Stimulated activated naive CD8-positive, alpha-beta T cell treated with anti-CD3 and anti-CD28 coated beads, Interleukin-15, Interleukin-2, amounts not matched to agents 100 U/mL and 50 U/mL, for 24 hours (primary cell): Measurements from ENCODE around the gene TSSC4.

Experiments used
- ATAC-seq: fragments of 150-1000 bp; cut with Tn5 transposase; one replicate; pipeline ENCODE4 v1.10.0; 2021
- DNase-seq: peaks from one replicate; pipeline ENCODE4 v3.0.0; 2021

TSSC4 gene

GRCh38 chr11:2386591-2386990 lies 14.0 kb upstream of the TSSC4 start:
- DNase-seq (no peak), ATAC-seq (no peak)

- ATAC-seq: peak; percentile 31
- no peak for DNase-seq
Measured at GRCh38 chr11:2387266-2387987, 13.1 kb upstream of the TSSC4 start.

- DNase-seq (no peak), ATAC-seq (no peak)
Measured at GRCh38 chr11:2388431-2389376, 11.8 kb upstream of the TSSC4 start.

GRCh38 chr11:2389377-2390026 lies 11.0 kb upstream of the TSSC4 start:
- ATAC-seq: no peak

GRCh38 chr11:2390091-2390724 lies 10.3 kb upstream of the TSSC4 start:
- ATAC-seq (no peak), DNase-seq (no peak)

More at GRCh38 chr11:2389377-2390026, 11.0 kb upstream of the TSSC4 start:
- DNase-seq: no peak

- no peak for ATAC-seq
- DNase-seq: no peak
Measured at GRCh38 chr11:2390725-2391151, 9.8 kb upstream of the TSSC4 start.

GRCh38 chr11:2391181-2391975 lies 9.2 kb upstream of the TSSC4 start:
- ATAC-seq (no peak), DNase-seq (no peak)

- no peak for ATAC-seq
- DNase-seq: no peak
Measured at GRCh38 chr11:2392241-2392959, 8.2 kb upstream of the TSSC4 start.

- DNase-seq: no peak
- no peak for ATAC-seq
Measured at GRCh38 chr11:2393111-2393868, 7.3 kb upstream of the TSSC4 start.

GRCh38 chr11:2393941-2394817 lies 6.4 kb upstream of the TSSC4 start:
- DNase-seq: no peak
- ATAC-seq: no peak

- no peak for ATAC-seq
- DNase-seq: no peak
Measured at GRCh38 chr11:2394818-2395105, 5.8 kb upstream of the TSSC4 start.

- DNase-seq (no peak), ATAC-seq (no peak)
Measured at GRCh38 chr11:2395211-2395730, 5.3 kb upstream of the TSSC4 start.

GRCh38 chr11:2395856-2396255 lies 4.7 kb upstream of the TSSC4 start:
- ATAC-seq (no peak), DNase-seq (no peak)

- DNase-seq: no peak
- no peak for ATAC-seq
Measured at GRCh38 chr11:2396471-2396870, 4.1 kb upstream of the TSSC4 start.

GRCh38 chr11:2397005-2397404 lies 3.5 kb upstream of the TSSC4 start:
- DNase-seq (no peak), ATAC-seq (no peak)

- ATAC-seq (no peak), DNase-seq (no peak)
Measured at GRCh38 chr11:2398664-2399355, 1.7 kb upstream of the TSSC4 start.

- DNase-seq: peak; percentile 37
- ATAC-seq: no peak
Measured at GRCh38 chr11:2399488-2400068, 972 bp upstream of the TSSC4 start.
